Measurements from ENCODE around the gene INHBB. TPM values are rescaled to one million over a fixed set of nuclear protein-coding genes. Genes with fewer than 3 reads are reported as not detected.
"Not testable (repeated sequence)": the region's sequence is repeated elsewhere in the genome, so short reads cannot be mapped to it uniquely, and the experiment has no call there.

The INHBB gene
- total RNA-seq, 2 donors from 2014 or later, result not detected

GRCh38 chr2:120310841-120311240 lies 35.1 kb upstream of the INHBB start:
- H3K4me3 Mint-ChIP-seq; DNase-seq (ENCODE audit: low spot score); ATAC-seq; H3K36me3 Mint-ChIP-seq; H3K9me3 Mint-ChIP-seq: not testable (repeated sequence)
- Mint-ChIP-seq H3K4me1 (ENCODE audit: low read depth in 2 of 2) (peaks cover 0 to 11% of the 10 kb centered on the region in 2 donors), H3K27me3 (peaks cover 7 to 12% of the 10 kb centered on the region in 2 donors), H3K27ac (peak overlapping the region in 1 of 2 donors; percentile 58)

- Mint-ChIP-seq H3K27ac (peak overlapping the region in 1 of 2 donors; percentile 78), H3K9me3 (no peaks in the 10 kb centered on the region), H3K4me3 (no peak overlapping the region), H3K4me1 (ENCODE audit: low read depth in 2 of 2) (peaks cover 0 to 9% of the 10 kb centered on the region in 2 donors), H3K36me3 (no peaks in the 10 kb centered on the region), H3K27me3 (peaks cover 7 to 12% of the 10 kb centered on the region in 2 donors)
- DNase-seq (ENCODE audit: low spot score) (no peak), ATAC-seq (no peak)
Observed at GRCh38 chr2:120312076-120312475, 33.9 kb upstream of the INHBB start.

GRCh38 chr2:120312860-120313694 lies 32.9 kb upstream of the INHBB start:
- Mint-ChIP-seq H3K27me3 (peaks cover 7 to 12% of the 10 kb centered on the region in 2 donors), H3K4me3 (peak overlapping the region; percentile 66), H3K36me3 (no peaks in the 10 kb centered on the region), H3K9me3 (no peaks in the 10 kb centered on the region), H3K27ac (peak overlapping the region in 1 of 2 donors; percentile 78), H3K4me1 (ENCODE audit: low read depth in 2 of 2) (peaks cover 0 to 9% of the 10 kb centered on the region in 2 donors)
- ATAC-seq, result peak; percentile 69 to 76
- DNase-seq (ENCODE audit: low spot score), result no peak

GRCh38 chr2:120313695-120314615 lies 32.0 kb upstream of the INHBB start:
- H3K9me3 Mint-ChIP-seq, result no peaks in the 10 kb centered on the region
- DNase-seq (ENCODE audit: low spot score) (no peak), ATAC-seq (no peak)
- H3K4me1 Mint-ChIP-seq (ENCODE audit: low read depth in 2 of 2), result peaks cover 0 to 9% of the 10 kb centered on the region in 2 donors
- peak overlapping the region; percentile 66 for H3K4me3 Mint-ChIP-seq
- peaks cover 9 to 12% of the 10 kb centered on the region in 2 donors for H3K27me3 Mint-ChIP-seq
- no peaks in the 10 kb centered on the region for H3K36me3 Mint-ChIP-seq
- no peak overlapping the region for H3K27ac Mint-ChIP-seq

GRCh38 chr2:120314690-120315366 lies 31.1 kb upstream of the INHBB start:
- Mint-ChIP-seq H3K4me3 (no peak overlapping the region), H3K27me3 (peaks cover 9 to 12% of the 10 kb centered on the region in 2 donors), H3K4me1 (ENCODE audit: low read depth in 2 of 2) (peaks cover 0 to 9% of the 10 kb centered on the region in 2 donors), H3K9me3 (no peaks in the 10 kb centered on the region), H3K27ac (no peak overlapping the region), H3K36me3 (no peaks in the 10 kb centered on the region)
- no peak for DNase-seq (ENCODE audit: low spot score)
- ATAC-seq, result no peak

- H3K4me3 Mint-ChIP-seq, result no peak overlapping the region
- H3K36me3 Mint-ChIP-seq, result no peaks in the 10 kb centered on the region
- ATAC-seq (no peak), DNase-seq (ENCODE audit: low spot score) (no peak)
- peaks cover 9 to 12% of the 10 kb centered on the region in 2 donors for H3K27me3 Mint-ChIP-seq
- H3K9me3 Mint-ChIP-seq, result no peaks in the 10 kb centered on the region
- H3K4me1 Mint-ChIP-seq (ENCODE audit: low read depth in 2 of 2), result peaks cover 0 to 9% of the 10 kb centered on the region in 2 donors
- H3K27ac Mint-ChIP-seq, result no peak overlapping the region
Observed at GRCh38 chr2:120315367-120316033, 30.4 kb upstream of the INHBB start.

GRCh38 chr2:120316071-120316470 lies 29.9 kb upstream of the INHBB start:
- Mint-ChIP-seq H3K9me3 (no peaks in the 10 kb centered on the region), H3K4me1 (ENCODE audit: low read depth in 2 of 2) (peaks cover 0 to 9% of the 10 kb centered on the region in 2 donors), H3K27ac (no peak overlapping the region), H3K36me3 (no peaks in the 10 kb centered on the region), H3K4me3 (no peak overlapping the region), H3K27me3 (peaks cover 11 to 12% of the 10 kb centered on the region in 2 donors)
- DNase-seq (ENCODE audit: low spot score) (no peak), ATAC-seq (no peak)

- ATAC-seq (no peak), DNase-seq (ENCODE audit: low spot score) (no peak)
- no peak overlapping the region for H3K27ac Mint-ChIP-seq
- H3K4me3 Mint-ChIP-seq, result no peak overlapping the region
- H3K27me3 Mint-ChIP-seq, result peaks cover 11 to 12% of the 10 kb centered on the region in 2 donors
- H3K4me1 Mint-ChIP-seq (ENCODE audit: low read depth in 2 of 2), result peaks cover 0 to 9% of the 10 kb centered on the region in 2 donors
- H3K36me3 Mint-ChIP-seq, result no peaks in the 10 kb centered on the region
- no peaks in the 10 kb centered on the region for H3K9me3 Mint-ChIP-seq
Observed at GRCh38 chr2:120316528-120317179, 29.3 kb upstream of the INHBB start.

GRCh38 chr2:120317180-120317533 lies 28.8 kb upstream of the INHBB start:
- DNase-seq (ENCODE audit: low spot score) (no peak), ATAC-seq (no peak)
- Mint-ChIP-seq H3K4me3 (no peak overlapping the region), H3K27me3 (peaks cover 11 to 12% of the 10 kb centered on the region in 2 donors), H3K36me3 (no peaks in the 10 kb centered on the region), H3K9me3 (no peaks in the 10 kb centered on the region), H3K27ac (no peak overlapping the region), H3K4me1 (ENCODE audit: low read depth in 2 of 2) (peaks cover 0 to 9% of the 10 kb centered on the region in 2 donors)

- Mint-ChIP-seq H3K27ac (no peak overlapping the region), H3K4me3 (no peak overlapping the region), H3K27me3 (peaks cover 11 to 12% of the 10 kb centered on the region in 2 donors), H3K4me1 (ENCODE audit: low read depth in 2 of 2) (peaks cover 0 to 6% of the 10 kb centered on the region in 2 donors), H3K36me3 (no peaks in the 10 kb centered on the region), H3K9me3 (no peaks in the 10 kb centered on the region)
- ATAC-seq (no peak), DNase-seq (ENCODE audit: low spot score) (no peak)
Observed at GRCh38 chr2:120317916-120318315, 28.0 kb upstream of the INHBB start.

- no peak for DNase-seq (ENCODE audit: low spot score)
- Mint-ChIP-seq H3K36me3 (no peaks in the 10 kb centered on the region), H3K4me3 (no peak overlapping the region), H3K27me3 (peaks cover 11 to 12% of the 10 kb centered on the region in 2 donors), H3K4me1 (ENCODE audit: low read depth in 2 of 2) (no peaks in the 10 kb centered on the region), H3K27ac (no peak overlapping the region), H3K9me3 (no peaks in the 10 kb centered on the region)
- ATAC-seq, result peak in 1 of 2 donors; percentile 21
Observed at GRCh38 chr2:120318626-120319025, 27.3 kb upstream of the INHBB start.

- H3K27me3 Mint-ChIP-seq, result peaks cover 12 to 13% of the 10 kb centered on the region in 2 donors
- no peak overlapping the region for H3K27ac Mint-ChIP-seq
- no peak overlapping the region for H3K4me3 Mint-ChIP-seq
- DNase-seq (ENCODE audit: low spot score) (no peak), ATAC-seq (no peak)
- H3K9me3 Mint-ChIP-seq, result no peaks in the 10 kb centered on the region
- H3K4me1 Mint-ChIP-seq (ENCODE audit: low read depth in 2 of 2), result no peaks in the 10 kb centered on the region
- H3K36me3 Mint-ChIP-seq, result no peaks in the 10 kb centered on the region
Observed at GRCh38 chr2:120319123-120319522, 26.8 kb upstream of the INHBB start.

Measured in natural killer cell treated with Interleukin-12 subunit alpha and Interleukin-12 subunit beta and Interleukin-15 and Interleukin-18, amount 100 ng/mL, for 72 hours (primary cell).